EL (cell line): ENCODE results near the gene TPI1.
"Not testable (repeated sequence)": the region's sequence is repeated elsewhere in the genome, so short reads cannot be mapped to it uniquely, and the experiment has no call there.

Experiments used
- DNase-seq: peaks from one replicate; pipeline ENCODE4 v3.0.0-alpha.2; 2016

The TPI1 gene

GRCh38 chr12:6896846-6897435 lies 29.6 kb downstream of the TPI1 start:
- DNase-seq: no peak

DNA sequence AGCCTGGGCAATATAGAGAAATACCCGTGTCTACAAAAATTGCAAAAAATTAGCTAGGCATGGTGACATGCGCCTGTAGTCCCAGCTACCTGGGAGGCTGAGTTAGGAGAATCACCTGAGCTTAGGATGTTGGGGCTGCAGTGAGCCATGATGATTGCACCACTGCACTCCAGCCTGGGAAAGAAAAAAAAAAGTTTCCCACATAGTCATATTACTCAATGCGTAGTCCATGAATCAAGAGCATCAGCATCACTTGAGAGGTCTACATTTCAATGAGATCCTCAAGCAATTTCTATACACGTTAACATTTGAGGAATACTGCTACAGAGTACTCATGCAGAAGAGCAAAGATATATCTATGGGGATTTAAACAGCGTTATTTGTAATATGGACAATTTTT lies 32.1 kb downstream of the TPI1 start:
- no peak for DNase-seq

- DNase-seq: no peak
Measured at GRCh38 chr12:6899837-6900519, 32.6 kb downstream of the TPI1 start.

DNA sequence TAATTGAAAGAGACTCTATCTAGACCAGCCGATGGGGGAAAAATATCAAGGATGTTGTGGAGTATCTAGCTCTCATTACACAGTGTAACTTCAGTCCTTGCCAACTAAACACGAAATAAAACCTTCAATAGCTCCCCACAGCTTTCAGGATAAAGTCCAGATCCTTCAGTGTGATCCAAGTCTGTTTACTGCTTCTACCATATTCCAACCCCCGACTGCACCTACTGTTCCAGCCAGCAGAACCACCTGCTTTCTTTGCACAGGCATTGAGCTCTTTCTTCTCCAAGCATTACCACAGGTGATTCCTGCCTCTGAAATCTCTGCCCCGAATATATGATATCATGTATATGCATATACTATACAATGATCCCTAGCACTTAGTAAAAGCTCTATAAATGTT lies 35.1 kb downstream of the TPI1 start:
- DNase-seq: no peak

- DNase-seq: no peak
Measured at GRCh38 chr12:6903722-6904121, 36.4 kb downstream of the TPI1 start.

GRCh38 chr12:6904280-6905276 lies 37.2 kb downstream of the TPI1 start, which contains the start of gene LRRC23:
TSS of gene LRRC23 (plus strand) at chr12:6904822. CDS start at chr12:6905634, 812 bp downstream.
- peak; percentile 97 for DNase-seq

DNA sequence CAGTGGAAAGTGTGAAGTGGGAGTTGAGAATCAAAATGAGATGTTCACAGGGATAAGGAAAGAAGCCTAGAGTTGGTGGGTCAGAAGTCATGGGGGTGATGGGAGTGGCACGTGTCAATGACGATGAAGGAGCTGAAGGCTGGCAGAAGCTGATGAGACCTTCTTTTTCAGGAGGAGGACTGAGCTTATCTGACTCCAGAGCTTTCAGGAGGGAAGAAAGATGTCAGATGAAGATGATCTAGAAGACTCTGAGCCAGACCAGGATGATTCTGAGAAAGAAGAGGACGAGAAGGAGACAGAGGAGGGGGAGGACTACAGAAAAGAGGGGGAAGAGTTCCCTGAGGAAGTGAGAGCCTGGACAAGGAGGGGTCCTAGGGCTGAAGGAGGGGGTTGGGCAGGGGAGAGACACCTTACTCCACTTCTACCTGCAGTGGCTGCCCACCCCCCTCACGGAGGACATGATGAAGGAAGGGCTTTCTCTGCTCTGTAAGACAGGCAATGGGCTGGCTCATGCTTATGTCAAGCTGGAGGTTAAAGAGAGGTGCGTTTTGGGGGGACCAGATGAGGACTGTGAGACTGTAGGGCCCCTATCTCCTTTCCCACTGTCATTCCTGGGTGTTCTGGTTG lies 38.2 kb downstream of the TPI1 start:
- DNase-seq: no peak

DNA sequence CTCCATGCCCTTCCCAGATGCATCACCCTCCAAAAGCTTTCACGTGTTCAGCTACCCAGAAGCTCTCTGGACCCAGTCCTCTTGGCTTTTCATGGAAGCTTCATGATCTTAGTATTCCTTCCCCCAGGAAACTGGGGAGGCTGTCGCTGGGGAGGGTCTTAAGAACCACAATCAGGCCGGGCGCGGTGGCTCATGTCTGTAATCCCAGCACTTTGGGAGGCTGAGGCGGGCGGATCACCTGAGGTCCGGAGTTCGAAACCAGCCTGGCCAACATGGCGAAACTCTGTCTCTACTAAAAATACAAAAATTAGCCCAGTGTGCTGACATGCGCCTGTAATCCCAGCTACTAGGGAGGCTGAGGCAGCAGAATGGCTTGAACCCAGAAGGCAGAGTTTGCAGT lies 40.8 kb downstream of the TPI1 start:
- not testable (repeated sequence) for DNase-seq

- DNase-seq: no peak
Measured at GRCh38 chr12:6909421-6910145, 42.3 kb downstream of the TPI1 start.

DNA sequence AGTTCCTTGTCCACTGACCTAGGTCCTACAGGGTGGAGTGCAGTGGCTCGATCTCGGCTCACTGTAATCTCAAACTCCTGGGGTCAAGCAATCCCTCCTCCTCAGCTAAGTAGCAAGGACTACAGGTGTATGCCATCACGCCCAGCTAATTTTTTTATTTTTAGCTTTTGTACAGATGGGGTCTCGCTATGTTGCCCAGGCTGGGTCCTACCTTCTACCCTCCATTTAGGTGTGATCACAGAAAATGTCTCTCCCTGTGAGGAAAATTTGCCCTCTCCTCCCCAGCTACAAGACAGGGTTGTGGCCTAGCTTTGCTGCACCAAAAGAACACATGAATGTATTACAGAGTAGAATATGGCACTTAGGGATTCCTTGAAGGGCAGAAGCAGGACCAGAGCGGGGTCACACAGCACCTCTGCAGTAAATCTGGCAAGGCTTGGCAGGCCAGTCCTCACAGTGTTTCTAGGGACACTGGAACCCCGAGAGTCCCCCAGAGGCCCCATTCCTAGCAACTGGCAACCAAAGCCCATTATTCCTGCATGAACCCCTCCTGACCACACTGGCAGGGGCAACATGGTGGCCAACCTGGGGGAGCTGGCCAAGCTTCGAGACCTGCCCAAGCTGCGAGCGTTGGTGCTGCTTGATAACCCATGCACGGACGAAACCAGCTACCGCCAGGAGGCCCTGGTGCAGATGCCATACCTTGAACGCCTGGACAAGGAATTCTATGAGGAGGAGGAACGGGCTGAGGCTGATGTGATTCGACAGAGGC lies 45.0 kb downstream of the TPI1 start:
- DNase-seq: no peak

DNA sequence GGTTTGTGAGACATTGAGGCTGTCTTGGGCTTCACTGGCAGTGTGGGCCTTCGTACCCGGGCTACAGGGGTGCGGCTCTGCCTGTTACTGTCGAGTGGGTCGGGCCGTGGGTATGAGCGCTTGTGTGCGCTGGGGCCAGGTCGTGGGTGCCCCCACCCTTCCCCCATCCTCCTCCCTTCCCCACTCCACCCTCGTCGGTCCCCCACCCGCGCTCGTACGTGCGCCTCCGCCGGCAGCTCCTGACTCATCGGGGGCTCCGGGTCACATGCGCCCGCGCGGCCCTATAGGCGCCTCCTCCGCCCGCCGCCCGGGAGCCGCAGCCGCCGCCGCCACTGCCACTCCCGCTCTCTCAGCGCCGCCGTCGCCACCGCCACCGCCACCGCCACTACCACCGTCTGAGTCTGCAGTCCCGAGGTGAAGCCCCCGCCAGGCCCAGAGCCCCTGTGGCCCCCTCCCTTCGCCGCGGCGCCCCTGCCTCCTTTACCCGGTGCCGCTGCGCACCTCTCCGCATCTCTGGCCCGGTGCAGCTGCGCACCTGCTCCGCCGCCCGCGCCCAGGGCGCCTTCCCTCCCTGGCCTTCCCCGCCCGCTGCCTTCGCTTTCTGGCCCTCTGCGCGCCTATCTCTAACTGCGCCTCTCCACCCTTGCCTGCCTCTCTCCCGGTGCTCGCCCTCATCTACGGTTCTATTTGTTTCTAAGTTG lies 47.1 kb downstream of the TPI1 start, which contains the start of gene ENO2:
Gene ENO2, plus strand, starts transcription at position 335 of the 701 bp plus-strand sequence. CDS start 1,253 bp downstream, outside the sequence.
- peak; percentile 81 for DNase-seq

DNA sequence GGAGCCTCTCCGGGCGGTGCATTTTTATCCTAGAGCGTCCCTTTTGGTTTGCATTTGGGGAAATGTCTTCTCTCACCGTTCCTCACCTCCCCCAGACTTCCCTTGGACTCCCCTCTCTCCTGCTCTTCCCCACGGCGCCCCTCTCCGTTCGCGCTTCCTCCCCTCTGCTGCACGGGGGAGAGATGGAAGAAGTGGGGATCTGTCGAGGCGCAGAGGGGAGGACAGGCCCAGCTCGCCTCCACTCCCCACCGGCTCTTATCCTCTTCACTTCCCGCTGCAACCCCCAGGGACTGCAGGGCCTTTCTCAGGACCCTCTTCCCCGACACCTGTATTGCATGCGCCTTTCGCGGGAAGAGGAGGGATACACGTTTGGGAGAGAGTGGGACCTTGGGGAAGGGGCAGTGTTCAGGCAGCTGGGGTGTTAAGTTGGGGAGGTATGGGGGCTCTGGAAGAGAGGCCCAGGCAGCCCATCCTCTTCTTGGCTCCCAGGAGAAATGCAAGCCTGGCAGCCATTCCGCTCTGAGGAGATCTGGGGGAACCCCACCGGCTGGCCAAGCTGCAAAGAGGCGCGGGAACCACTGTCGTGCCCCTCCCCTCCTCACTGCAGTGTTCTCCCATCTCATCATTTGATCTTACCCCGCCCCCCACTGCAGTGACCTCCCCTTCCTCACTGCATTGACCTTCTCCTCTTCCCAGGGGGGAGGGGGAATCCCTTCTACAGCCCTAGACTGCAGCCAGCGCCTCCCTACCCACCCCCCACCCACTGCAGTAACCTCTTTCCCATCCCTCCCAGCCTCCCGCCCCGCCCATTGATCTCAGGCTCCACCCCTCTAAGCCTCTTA lies 47.8 kb downstream of the TPI1 start:
- DNase-seq: peak; percentile 64

- no peak for DNase-seq
Measured at GRCh38 chr12:6915789-6916285, 48.5 kb downstream of the TPI1 start.

DNA sequence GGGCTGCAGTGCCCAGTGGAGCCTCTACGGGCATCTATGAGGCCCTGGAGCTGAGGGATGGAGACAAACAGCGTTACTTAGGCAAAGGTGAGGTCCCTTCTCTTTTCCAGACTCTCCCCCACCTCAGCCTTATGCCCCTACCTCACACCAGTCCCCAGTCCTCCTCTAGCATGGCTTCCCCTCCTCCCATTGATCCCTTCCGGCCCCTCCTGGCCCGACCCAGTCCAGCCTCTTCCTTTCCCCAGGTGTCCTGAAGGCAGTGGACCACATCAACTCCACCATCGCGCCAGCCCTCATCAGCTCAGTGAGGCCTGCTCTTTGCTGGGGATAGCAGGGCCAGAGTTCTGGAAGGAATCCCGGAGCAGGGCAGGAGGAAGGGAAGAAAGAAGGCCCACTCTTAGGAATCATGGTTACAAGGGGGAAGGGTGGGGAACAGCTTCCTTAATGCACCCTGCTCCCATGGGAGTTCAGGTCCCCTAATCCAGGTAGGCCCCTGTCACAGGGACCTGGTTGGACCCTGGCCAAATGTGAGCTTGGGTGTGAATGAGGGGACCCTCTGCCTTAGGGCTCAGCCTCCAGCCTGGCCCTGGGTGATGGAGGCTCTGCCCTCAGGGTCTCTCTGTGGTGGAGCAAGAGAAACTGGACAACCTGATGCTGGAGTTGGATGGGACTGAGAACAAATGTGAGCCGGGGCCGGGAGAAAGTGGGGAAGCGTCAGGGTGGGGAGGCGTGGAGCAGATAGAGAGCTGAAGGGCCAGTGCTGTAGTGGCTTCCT lies 49.3 kb downstream of the TPI1 start:
- no peak for DNase-seq

GRCh38 chr12:6917491-6918231 lies 50.3 kb downstream of the TPI1 start:
- DNase-seq: peak; percentile 71

DNA sequence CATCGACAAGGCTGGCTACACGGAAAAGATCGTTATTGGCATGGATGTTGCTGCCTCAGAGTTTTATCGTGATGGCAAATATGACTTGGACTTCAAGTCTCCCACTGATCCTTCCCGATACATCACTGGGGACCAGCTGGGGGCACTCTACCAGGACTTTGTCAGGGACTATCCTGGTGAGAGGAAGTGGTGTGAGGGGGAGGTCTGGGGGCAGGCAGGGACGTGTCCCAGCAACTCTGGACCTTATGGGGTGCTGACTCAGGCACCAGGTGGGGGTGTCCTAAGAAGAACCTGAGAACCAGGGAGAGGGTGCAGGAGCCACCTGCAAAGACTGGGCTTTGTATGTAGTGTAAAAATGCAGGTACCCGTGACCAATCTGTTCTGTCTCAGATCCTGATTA lies 52.3 kb downstream of the TPI1 start:
- no peak for DNase-seq
